ENCODE results near the gene FARS2. TPM values are rescaled to one million over a fixed set of nuclear protein-coding genes. Genes with fewer than 3 reads are reported as not detected.
A peak's percentile ranks its signal among the peaks of the same experiment; 100 is the strongest.

The FARS2 gene
- total and polyA plus RNA-seq, 2 donors (not counting 1 experiment from before 2014, with no cell fraction given) = 11.0 to 18.5 TPM

- Histone ChIP-seq H3K4me3 (replicated peaks in 1 of 4; ENCODE audit: control extremely low read depth in 1 of 4, insufficient read depth in 1 of 4, low read depth in 3 of 4, low read length in 4 of 4) (no peak overlapping the region), H3K27ac (ENCODE audit: insufficient read depth, low read length) (no peak overlapping the region), H3K4me1 (ENCODE audit: control insufficient read depth, extremely low read depth, insufficient read depth, low read length) (no peaks in the 10 kb centered on the region), H2AFZ (ENCODE audit: low read length) (no peak overlapping the region), H3K27me3 (ENCODE audit: control insufficient read depth, insufficient read depth, low read length) (no peaks in the 10 kb centered on the region), H3K4me2 (ENCODE audit: extremely low read depth, insufficient read depth, low read length) (no peak overlapping the region), H3K79me2 (ENCODE audit: control insufficient read depth, insufficient read depth, low read length) (no peaks in the 10 kb centered on the region), H3K9me3 (ENCODE audit: control insufficient read depth, insufficient read depth, low read depth, low read length) (no peaks in the 10 kb centered on the region), H3K36me3 (ENCODE audit: control insufficient read depth, insufficient read depth, low read length) (no peaks in the 10 kb centered on the region), H3K9ac (ENCODE audit: insufficient read depth, low read length) (no peak overlapping the region), H4K20me1 (ENCODE audit: control insufficient read depth, extremely low read depth, insufficient read depth, low read length) (no peaks in the 10 kb centered on the region)
- DNase-seq (ENCODE audit: low read depth in 2 of 2) = no peak
- TF ChIP-seq EZH2 (IDR thresholded peaks at IDR 0.05; ENCODE audit: low read length, missing control alignments) (no peak), CTCF (conservative IDR thresholded peaks at IDR 0.05 in 1 of 2, IDR thresholded peaks at IDR 0.05 in 1 of 2; ENCODE audit: low read depth in 1 of 2, low read length in 2 of 2) (peak in 1 of 2 donors; percentile 2)
These were observed 522.3 kb downstream of the FARS2 start for GRCh38 chr6:5783584-5784089.

DNA sequence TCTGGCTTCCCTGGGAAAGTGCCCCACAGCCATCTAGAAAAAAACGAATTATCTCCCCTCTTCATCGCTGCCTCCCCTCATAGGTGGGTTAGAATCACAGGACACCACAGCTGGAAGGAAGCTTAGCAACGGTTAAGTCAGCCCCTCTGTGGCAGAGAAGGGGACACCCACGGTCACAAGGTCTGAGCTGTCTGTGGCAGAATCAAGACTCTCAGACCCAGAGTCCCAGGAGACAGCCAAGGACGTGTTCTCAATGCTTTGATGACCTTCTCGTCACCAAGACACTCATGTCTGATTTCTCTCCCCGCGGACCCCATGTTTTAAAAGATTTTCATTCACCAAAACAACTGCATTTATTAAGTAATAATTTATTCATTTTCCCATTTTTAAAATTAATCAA is 523.9 kb downstream of the FARS2 start:
- H3K36me3 ChIP-seq (ENCODE audit: control insufficient read depth, insufficient read depth, low read length) = no peaks in the 10 kb centered on the region
- H3K9ac ChIP-seq (ENCODE audit: insufficient read depth, low read length) = no peak overlapping the region
- H3K4me2 ChIP-seq (ENCODE audit: extremely low read depth, insufficient read depth, low read length) = no peak overlapping the region
- H3K27me3 ChIP-seq (ENCODE audit: control insufficient read depth, insufficient read depth, low read length) = no peaks in the 10 kb centered on the region
- TF ChIP-seq CTCF (conservative IDR thresholded peaks at IDR 0.05 in 1 of 2, IDR thresholded peaks at IDR 0.05 in 1 of 2; ENCODE audit: low read depth in 1 of 2, low read length in 2 of 2) (no peak), EZH2 (IDR thresholded peaks at IDR 0.05; ENCODE audit: low read length, missing control alignments) (no peak)
- H3K27ac ChIP-seq (ENCODE audit: insufficient read depth, low read length) = no peak overlapping the region
- no peaks in the 10 kb centered on the region for H4K20me1 ChIP-seq (ENCODE audit: control insufficient read depth, extremely low read depth, insufficient read depth, low read length)
- no peaks in the 10 kb centered on the region for H3K79me2 ChIP-seq (ENCODE audit: control insufficient read depth, insufficient read depth, low read length)
- DNase-seq (ENCODE audit: low read depth in 2 of 2) = no peak
- H3K4me1 ChIP-seq (ENCODE audit: control insufficient read depth, extremely low read depth, insufficient read depth, low read length) = no peaks in the 10 kb centered on the region
- H3K4me3 ChIP-seq (replicated peaks in 1 of 4; ENCODE audit: control extremely low read depth in 1 of 4, insufficient read depth in 1 of 4, low read depth in 3 of 4, low read length in 4 of 4) = no peak overlapping the region
- no peaks in the 10 kb centered on the region for H3K9me3 ChIP-seq (ENCODE audit: control insufficient read depth, insufficient read depth, low read depth, low read length)
- H2AFZ ChIP-seq (ENCODE audit: low read length) = no peak overlapping the region

DNA sequence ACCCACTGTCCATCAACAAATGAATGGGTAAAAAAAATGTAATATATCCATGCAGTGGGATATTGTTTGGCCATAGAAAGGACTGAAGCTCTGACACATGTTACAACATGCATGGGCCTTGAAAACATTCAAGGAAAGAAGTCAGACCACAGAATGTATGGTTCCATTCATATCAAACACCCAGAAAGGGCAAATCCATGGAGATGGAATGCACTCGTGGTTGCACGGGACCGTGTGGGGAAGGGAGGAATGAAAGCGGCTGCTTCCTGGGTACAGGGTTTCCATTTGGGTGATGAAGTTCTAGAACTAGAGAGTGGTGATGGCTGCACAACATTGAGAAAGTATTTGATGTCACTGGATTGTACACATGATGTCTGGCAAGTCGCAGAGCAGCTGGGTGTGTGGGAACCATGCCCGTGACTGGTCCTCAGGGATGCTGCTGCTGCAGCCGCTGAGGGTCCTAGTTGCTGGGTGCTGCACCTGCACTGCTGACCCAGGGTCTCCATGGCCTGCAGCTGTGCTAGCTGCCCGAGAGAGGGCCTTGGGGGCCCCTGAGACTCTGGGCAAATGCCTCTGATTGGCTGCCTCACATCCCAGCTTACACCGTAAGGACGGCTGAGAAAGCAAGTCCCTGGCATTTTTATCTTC is 525.1 kb downstream of the FARS2 start:
- Histone ChIP-seq H3K79me2 (ENCODE audit: control insufficient read depth, insufficient read depth, low read length) (no peaks in the 10 kb centered on the region), H3K27ac (ENCODE audit: insufficient read depth, low read length) (no peak overlapping the region), H3K4me1 (ENCODE audit: control insufficient read depth, extremely low read depth, insufficient read depth, low read length) (no peaks in the 10 kb centered on the region), H2AFZ (ENCODE audit: low read length) (no peak overlapping the region), H3K4me2 (ENCODE audit: extremely low read depth, insufficient read depth, low read length) (no peak overlapping the region), H3K9ac (ENCODE audit: insufficient read depth, low read length) (no peak overlapping the region), H3K36me3 (ENCODE audit: control insufficient read depth, insufficient read depth, low read length) (no peaks in the 10 kb centered on the region), H4K20me1 (ENCODE audit: control insufficient read depth, extremely low read depth, insufficient read depth, low read length) (no peaks in the 10 kb centered on the region), H3K4me3 (replicated peaks in 1 of 4; ENCODE audit: control extremely low read depth in 1 of 4, insufficient read depth in 1 of 4, low read depth in 3 of 4, low read length in 4 of 4) (no peak overlapping the region), H3K27me3 (ENCODE audit: control insufficient read depth, insufficient read depth, low read length) (no peaks in the 10 kb centered on the region), H3K9me3 (ENCODE audit: control insufficient read depth, insufficient read depth, low read depth, low read length) (no peaks in the 10 kb centered on the region)
- no peak for TF ChIP-seq CTCF (conservative IDR thresholded peaks at IDR 0.05 in 1 of 2, IDR thresholded peaks at IDR 0.05 in 1 of 2; ENCODE audit: low read depth in 1 of 2, low read length in 2 of 2)
- TF ChIP-seq EZH2 (IDR thresholded peaks at IDR 0.05; ENCODE audit: low read length, missing control alignments) = no peak
- peak in 1 of 2 donors; percentile 34 for DNase-seq (ENCODE audit: low read depth in 2 of 2)

All from fibroblast of lung (primary cell).